Aorta (tissue), 5 donors: ENCODE results near the gene ZFYVE26. TPM values are rescaled to one million over a fixed set of nuclear protein-coding genes. Genes with fewer than 3 reads are reported as not detected.
A peak's percentile ranks its signal among the peaks of the same experiment; 100 is the strongest.

Source experiments
- ATAC-seq: fragments of 200-7000 bp; cut with Tn5 transposase; one replicate; pipeline ENCODE4 v1.9.1; 2022; ENCODE audit warnings: moderate library complexity; ENCODE audit not compliant: low FRiP score
- DNase-seq, 2 donors: peaks; one replicate each; pipeline ENCODE4 v3.0.0-alpha.2; 2020
- H3K27ac ChIP-seq, 2 donors: one replicate each; pipeline ENCODE4 v1.5.1; 2013; ENCODE audit warnings: low read length in 2 of 2, mild to moderate bottlenecking in 2 of 2, moderate library complexity in 2 of 2, control low read depth in 1 of 2, inconsistent platforms in 1 of 2, low read depth in 1 of 2
- H3K27me3 ChIP-seq, 2 donors: one replicate each; pipeline ENCODE4 v1.6.1; 2013; ENCODE audit warnings: control low read depth in 1 of 2, low read length in 1 of 2, mild to moderate bottlenecking in 1 of 2, moderate library complexity in 1 of 2; ENCODE audit not compliant: insufficient read depth in 2 of 2, control insufficient read depth in 1 of 2
- H3K36me3 ChIP-seq, 2 donors: one replicate each; pipeline ENCODE4 v1.6.1; 2013; ENCODE audit warnings: control low read depth in 1 of 2, low read length in 1 of 2, mild to moderate bottlenecking in 1 of 2; ENCODE audit not compliant: insufficient read depth in 2 of 2, control insufficient read depth in 1 of 2
- H3K4me1 ChIP-seq, 2 donors: one replicate each; pipeline ENCODE4 v1.6.1; 2013; ENCODE audit warnings: low read length in 2 of 2, control low read depth in 1 of 2, mild to moderate bottlenecking in 1 of 2, moderate library complexity in 1 of 2; ENCODE audit not compliant: insufficient read depth in 2 of 2, control insufficient read depth in 1 of 2
- H3K4me3 ChIP-seq, 2 donors: one replicate each; pipeline ENCODE4 v1.5.1; 2013; ENCODE audit warnings: low read length in 2 of 2, control low read depth in 1 of 2, mild to moderate bottlenecking in 1 of 2
- H3K9me3 ChIP-seq: one replicate; pipeline ENCODE4 v1.6.1; 2013; ENCODE audit warnings: mild to moderate bottlenecking, low read length; ENCODE audit not compliant: control insufficient read depth
- WGBS, 2 donors: extraction: QIAGEN DNeasy Blood & Tissue Kit; methylation state at CpG; one replicate each; pipeline ENCODE4 v1.1.7; 2013; 5-methylcytosine and 5-hydroxymethylcytosine counted together
- intact Hi-C, 2 donors: fragments of 100-400 bp; cut with DNase I; formaldehyde crosslinking; loops; one replicate each; pipeline versions ENCODE4 v1.14.2 to v1.15.0; 2022
- polyA plus RNA-seq, 2 donors: library from polyadenylated mRNA; stranded (reverse); fragments of 200-250 nt; gene quantifications; one replicate each; pipeline ENCODE4 v1.2.3, GENCODE V29; 2013
- total RNA-seq, 2 donors: library from RNA; stranded (reverse); fragmentation: NEBNext Ultra II Directional; extraction: Animal tissue kit (Norgen Biotek cat#: 25700); gene quantifications; one replicate each; pipeline ENCODE4 v1.2.1, GENCODE V29; 2021
- donor health status: healthy with polysubstance abuse.
- donor health status: Bipolar disorder and iron deficiency.
- donor health status: DM: no; HTN: no; CAD: no.
- donor health status: DM: no; HTN: no; CAD: no.
- donor health status: DM: yes; HTN: yes; CAD: no.

The ZFYVE26 gene
- total and polyA plus RNA-seq, 4 donors, result 5.9 to 34.9 (median 14.1) TPM

GRCh38 chr14:67766035-67766680 is 50.2 kb downstream of the ZFYVE26 start:
- 77 to 80% methylated on average over 10 of the region's 10 CpGs for whole genome bisulfite sequencing, 2 donors
- Histone ChIP-seq H3K27ac (no peak overlapping the region), H3K9me3 (no peaks in the 10 kb centered on the region), H3K4me3 (no peak overlapping the region), H3K4me1 (no peaks in the 10 kb centered on the region), H3K27me3 (no peaks in the 10 kb centered on the region), H3K36me3 (peaks cover 7 to 15% of the 10 kb centered on the region in 2 donors)
- ATAC-seq, result peak; percentile 22
- intact Hi-C loops, result no loop called here
- peak in 1 of 2 donors; percentile 56 for DNase-seq

DNA sequence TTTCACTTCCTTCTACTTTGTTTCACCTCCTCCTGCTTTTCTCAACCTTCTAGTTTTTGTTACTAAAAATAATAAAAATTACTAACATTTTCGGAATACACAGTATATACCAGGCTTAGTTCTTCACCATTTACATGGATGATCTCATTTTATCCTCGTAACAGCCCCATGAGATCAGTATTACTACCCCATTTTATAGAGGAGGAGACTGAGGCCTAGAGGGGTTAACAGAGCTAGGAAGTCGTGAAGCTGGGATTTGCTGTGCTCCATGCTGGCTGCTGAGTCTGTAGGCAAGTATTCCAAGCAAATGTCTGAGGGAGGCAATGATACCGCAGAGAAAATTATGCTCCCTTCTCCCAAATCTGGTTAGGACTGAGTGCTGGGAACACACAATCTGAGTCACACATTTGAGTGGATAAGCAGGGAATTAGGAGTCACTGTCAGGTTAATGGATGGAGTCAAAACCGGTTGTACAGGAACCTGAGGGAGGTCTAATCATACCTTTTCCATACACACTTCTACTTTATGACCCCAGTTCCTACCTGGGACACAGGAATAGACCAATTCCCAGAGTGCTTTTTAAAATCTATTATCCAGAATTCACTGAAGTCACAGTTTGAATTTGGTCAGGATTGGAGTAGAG is 51.1 kb downstream of the ZFYVE26 start:
- intact Hi-C loops, result no loop called here
- DNase-seq, result no peak
- Histone ChIP-seq H3K27ac (no peak overlapping the region), H3K9me3 (no peaks in the 10 kb centered on the region), H3K4me3 (no peak overlapping the region), H3K4me1 (no peaks in the 10 kb centered on the region), H3K36me3 (peaks cover 12 to 18% of the 10 kb centered on the region in 2 donors), H3K27me3 (no peaks in the 10 kb centered on the region)
- 84 to 86% methylated on average over 5 of the region's 5 CpGs for WGBS, 2 donors
- no peak for ATAC-seq

- Histone ChIP-seq H3K27me3 (no peaks in the 10 kb centered on the region), H3K9me3 (no peaks in the 10 kb centered on the region), H3K4me3 (no peak overlapping the region), H3K36me3 (peaks cover 12 to 18% of the 10 kb centered on the region in 2 donors), H3K27ac (no peak overlapping the region), H3K4me1 (no peaks in the 10 kb centered on the region)
- intact Hi-C loops, result no loop called here
- 96% methylated on average over 4 of the region's 4 CpGs for WGBS, 2 donors
- ATAC-seq (no peak), DNase-seq (no peak)
These were observed 51.9 kb downstream of the ZFYVE26 start for GRCh38 chr14:67764496-67764895.

DNA sequence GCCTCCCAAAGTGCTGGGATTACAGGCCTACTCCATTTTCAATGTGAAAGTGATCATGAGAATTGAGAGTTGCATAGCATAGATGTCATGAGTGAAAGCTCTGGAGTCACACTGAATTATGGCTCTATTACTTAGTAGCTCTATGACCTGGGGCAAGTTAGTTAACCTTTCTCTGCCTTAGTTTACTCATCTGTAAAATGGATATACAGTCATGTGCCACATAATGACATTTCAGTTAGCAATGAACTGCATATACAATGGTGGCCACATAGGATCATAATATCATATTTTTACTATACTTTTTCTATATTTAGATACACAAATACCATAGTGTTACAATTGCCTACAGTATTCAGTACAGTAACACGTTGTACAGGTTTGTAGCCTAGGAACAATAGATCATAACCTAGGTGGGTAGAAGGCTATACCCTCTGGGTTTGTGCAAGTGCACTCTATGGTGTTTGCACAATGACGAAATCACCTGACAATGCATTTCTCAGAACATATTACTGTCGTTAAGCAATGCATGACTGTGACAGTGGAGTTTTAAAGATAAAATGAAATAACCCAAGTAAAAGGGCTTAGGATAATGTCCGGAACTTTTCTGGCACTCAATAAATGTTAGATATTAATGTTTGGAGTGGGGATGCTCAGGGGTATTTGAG is 53.1 kb downstream of the ZFYVE26 start:
- 85% methylated on average over 4 of the region's 4 CpGs for WGBS, 2 donors

GRCh38 chr14:67762051-67762450 is 54.3 kb downstream of the ZFYVE26 start:
- intact Hi-C loops, result no loop called here
- no peak overlapping the region for H3K4me3 ChIP-seq
- H3K9me3 ChIP-seq, result no peaks in the 10 kb centered on the region
- DNase-seq, result no peak
- peaks cover 8 to 16% of the 10 kb centered on the region in 2 donors for H3K36me3 ChIP-seq
- H3K27me3 ChIP-seq, result no peaks in the 10 kb centered on the region
- H3K27ac ChIP-seq, result no peak overlapping the region
- 89 to 91% methylated on average over 5 of the region's 5 CpGs for WGBS, 2 donors
- no peaks in the 10 kb centered on the region for H3K4me1 ChIP-seq
- ATAC-seq, result no peak

More for the DNA sequence above, 53.1 kb downstream of the ZFYVE26 start:
- H3K27me3 ChIP-seq, result no peaks in the 10 kb centered on the region
- H3K9me3 ChIP-seq, result no peaks in the 10 kb centered on the region
- H3K4me3 ChIP-seq, result no peak overlapping the region
- H3K4me1 ChIP-seq, result no peaks in the 10 kb centered on the region
- no peak overlapping the region for H3K27ac ChIP-seq
- no peak for DNase-seq
- peaks cover 12 to 16% of the 10 kb centered on the region in 2 donors for H3K36me3 ChIP-seq
- no peak for ATAC-seq
- intact Hi-C loops, result no loop called here

GRCh38 chr14:67759916-67760315 is 56.5 kb downstream of the ZFYVE26 start:
- 88 to 90% methylated on average over 2 of the region's 2 CpGs for WGBS, 2 donors
- no peak overlapping the region for H3K4me3 ChIP-seq
- peaks cover 9 to 14% of the 10 kb centered on the region in 2 donors for H3K36me3 ChIP-seq
- H3K27ac ChIP-seq, result no peak overlapping the region
- intact Hi-C loops, result no loop called here
- H3K9me3 ChIP-seq, result no peaks in the 10 kb centered on the region
- DNase-seq (no peak), ATAC-seq (no peak)
- H3K27me3 ChIP-seq, result no peaks in the 10 kb centered on the region
- H3K4me1 ChIP-seq, result no peaks in the 10 kb centered on the region

- Histone ChIP-seq H3K9me3 (no peaks in the 10 kb centered on the region), H3K4me1 (no peaks in the 10 kb centered on the region), H3K36me3 (peaks cover 14% of the 10 kb centered on the region in 2 donors), H3K27ac (no peak overlapping the region), H3K27me3 (no peaks in the 10 kb centered on the region), H3K4me3 (no peak overlapping the region)
- no peak for DNase-seq
- ATAC-seq, result no peak
- intact Hi-C loops, result no loop called here
- 88 to 92% methylated on average over 3 of the region's 3 CpGs for WGBS, 2 donors
These were observed 59.2 kb downstream of the ZFYVE26 start for GRCh38 chr14:67757175-67757574.

GRCh38 chr14:67756496-67756895 is 59.9 kb downstream of the ZFYVE26 start:
- Histone ChIP-seq H3K4me3 (no peak overlapping the region), H3K27ac (no peak overlapping the region), H3K36me3 (peaks cover 13 to 14% of the 10 kb centered on the region in 2 donors), H3K4me1 (no peaks in the 10 kb centered on the region), H3K9me3 (no peaks in the 10 kb centered on the region), H3K27me3 (no peaks in the 10 kb centered on the region)
- DNase-seq (no peak), ATAC-seq (no peak)
- intact Hi-C loops, result no loop called here
- WGBS, 2 donors, result 87 to 90% methylated on average over 1 of the region's 1 CpG
